Amygdala (tissue), 56 donors: ENCODE measurements around the gene TAP1.

Source experiments
- DNase-seq, 56 donors: peaks; one replicate each; lab custom pipeline; 2025; lab: John Stamatoyannopoulos, UW

Gene TAP1

GRCh38 chr6:32842690-32843089 lies 10.8 kb downstream of the TAP1 start:
- no peak for DNase-seq

GRCh38 chr6:32842021-32842650 lies 11.4 kb downstream of the TAP1 start:
- DNase-seq = no peak

- DNase-seq = no peak
Measured at GRCh38 chr6:32840604-32841246, 12.8 kb downstream of the TAP1 start.

- no peak for DNase-seq
Measured at GRCh38 chr6:32839356-32839755, 14.1 kb downstream of the TAP1 start.

- peak; percentile 43 to 98 (median 87) for DNase-seq
Measured at GRCh38 chr6:32838114-32838958, 15.2 kb downstream of the TAP1 start, which contains the start of gene TAP2. Gene TAP2, minus strand, starts transcription at chr6:32838739. Its CDS starts 506 bp downstream, at chr6:32838233.

GRCh38 chr6:32837651-32838113 lies 15.8 kb downstream of the TAP1 start:
- peak in 2 of 56 donors; percentile 34 to 37 for DNase-seq

GRCh38 chr6:32836873-32837272 lies 16.6 kb downstream of the TAP1 start:
- DNase-seq = no peak

GRCh38 chr6:32835167-32835893 lies 18.2 kb downstream of the TAP1 start:
- no peak for DNase-seq

- DNase-seq = no peak
Measured at GRCh38 chr6:32833664-32834063, 19.8 kb downstream of the TAP1 start.

- no peak for DNase-seq
Measured at GRCh38 chr6:32832535-32832934, 21.0 kb downstream of the TAP1 start.

- no peak for DNase-seq
Measured at GRCh38 chr6:32830936-32831335, 22.6 kb downstream of the TAP1 start.

GRCh38 chr6:32830017-32830416 lies 23.5 kb downstream of the TAP1 start:
- DNase-seq = no peak

- no peak for DNase-seq
Measured at GRCh38 chr6:32829495-32829894, 24.0 kb downstream of the TAP1 start.

- no peak for DNase-seq
Measured at GRCh38 chr6:32827025-32827424, 26.5 kb downstream of the TAP1 start.

GRCh38 chr6:32825966-32826365 lies 27.5 kb downstream of the TAP1 start:
- DNase-seq = no peak

- no peak for DNase-seq
Measured at GRCh38 chr6:32819729-32820128, 33.8 kb downstream of the TAP1 start.

GRCh38 chr6:32818867-32819266 lies 34.6 kb downstream of the TAP1 start:
- DNase-seq = no peak

GRCh38 chr6:32816746-32817204 lies 36.7 kb downstream of the TAP1 start, which contains the start of gene HLA-DOB:
Gene HLA-DOB, minus strand, starts transcription at chr6:32817002. Its CDS starts 51 bp downstream, at chr6:32816951.
- no peak for DNase-seq

GRCh38 chr6:32815996-32816395 lies 37.5 kb downstream of the TAP1 start:
- DNase-seq = no peak

- DNase-seq = no peak
Measured at GRCh38 chr6:32815115-32815514, 38.4 kb downstream of the TAP1 start.
